Measurements from ENCODE around the gene ANO6. TPM values are rescaled to one million over a fixed set of nuclear protein-coding genes. Genes with fewer than 3 reads are reported as not detected.
"Not testable (repeated sequence)": the region's sequence is repeated elsewhere in the genome, so short reads cannot be mapped to it uniquely, and the experiment has no call there.

The ANO6 gene
- total and polyA plus RNA-seq, 4 donors, result 18.6 to 52.3 (median 29.1) TPM

GRCh38 chr12:45173293-45173692, 42.6 kb upstream of the ANO6 start:
- not testable (repeated sequence) for H3K36me3 ChIP-seq (ENCODE audit: control insufficient read depth in 4 of 4, insufficient read depth in 3 of 4, low read depth in 1 of 4, low read length in 3 of 4); H3K4me3 ChIP-seq (ENCODE audit: low read depth in 1 of 3, low read length in 3 of 3); DNase-seq (ENCODE audit: low spot score); H3K9me3 ChIP-seq (ENCODE audit: control insufficient read depth in 4 of 4, low read length in 3 of 4); H3K27ac ChIP-seq (ENCODE audit: low read depth in 1 of 2, low read length in 2 of 2); H3K9ac ChIP-seq (ENCODE audit: low read depth in 1 of 2, low read length in 2 of 2); H3K4me1 ChIP-seq (ENCODE audit: control insufficient read depth in 4 of 4, insufficient read depth in 4 of 4, low read length in 3 of 4); H3K27me3 ChIP-seq (ENCODE audit: control insufficient read depth in 4 of 4, insufficient read depth in 4 of 4, low read length in 3 of 4)
- peak; percentile 22 for TF ChIP-seq CTCF (IDR thresholded peaks at IDR 0.05; ENCODE audit: low read depth, low read length, missing input control)
- peak; percentile 63 to 73 for TF ChIP-seq RAD21 (IDR thresholded peaks at IDR 0.05)
- 78% methylated on average over 10 of the region's 10 CpGs for WGBS

DNA sequence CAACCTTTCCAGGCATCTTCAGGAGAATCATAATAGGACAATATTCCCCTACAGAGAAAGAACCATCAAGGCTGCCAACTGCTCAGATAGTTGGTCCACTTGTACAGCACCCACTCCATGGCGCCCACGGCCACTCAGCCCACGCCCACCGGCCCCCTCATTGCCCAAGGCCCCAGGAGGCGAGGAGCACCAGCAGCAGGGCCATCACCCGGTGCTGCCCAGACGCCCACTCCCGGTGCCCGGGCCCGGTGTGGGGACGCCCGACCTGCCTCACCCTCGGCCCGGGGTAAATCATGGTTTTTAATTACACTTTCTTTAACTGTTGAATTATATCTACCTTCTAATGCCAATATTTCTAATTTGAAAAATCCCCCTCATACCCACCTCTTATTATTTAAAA, 41.3 kb upstream of the ANO6 start:
- WGBS, result 98% methylated on average over 14 of the region's 14 CpGs
- Histone ChIP-seq H3K4me3 (ENCODE audit: low read depth in 1 of 3, low read length in 3 of 3) (no peak overlapping the region), H3K36me3 (ENCODE audit: control insufficient read depth in 4 of 4, insufficient read depth in 3 of 4, low read depth in 1 of 4, low read length in 3 of 4) (no peaks in the 10 kb centered on the region), H3K27ac (ENCODE audit: low read depth in 1 of 2, low read length in 2 of 2) (no peak overlapping the region), H3K4me1 (ENCODE audit: control insufficient read depth in 4 of 4, insufficient read depth in 4 of 4, low read length in 3 of 4) (no peaks in the 10 kb centered on the region), H3K27me3 (ENCODE audit: control insufficient read depth in 4 of 4, insufficient read depth in 4 of 4, low read length in 3 of 4) (no peaks in the 10 kb centered on the region), H3K9ac (ENCODE audit: low read depth in 1 of 2, low read length in 2 of 2) (no peak overlapping the region), H3K9me3 (ENCODE audit: control insufficient read depth in 4 of 4, low read length in 3 of 4) (peaks cover 0 to 12% (median 5%) of the 10 kb centered on the region in 4 donors)
- TF ChIP-seq NR2F2 (IDR thresholded peaks at IDR 0.05) (no peak), RXRA (IDR thresholded peaks at IDR 0.05) (no peak), SP1 (IDR thresholded peaks at IDR 0.05) (no peak), EGR1 (IDR thresholded peaks at IDR 0.05; ENCODE audit: low read depth in 2 of 2) (no peak), JUND (IDR thresholded peaks at IDR 0.05) (no peak), YY1 (IDR thresholded peaks at IDR 0.05) (no peak), FOXA1 (IDR thresholded peaks at IDR 0.05) (no peak), TAF1 (conservative IDR thresholded peaks at IDR 0.05) (no peak), CTCF (IDR thresholded peaks at IDR 0.05; ENCODE audit: low read depth, low read length, missing input control) (no peak), HNF4A (conservative IDR thresholded peaks at IDR 0.05) (no peak)
- DNase-seq (ENCODE audit: low spot score), result no peak

DNA sequence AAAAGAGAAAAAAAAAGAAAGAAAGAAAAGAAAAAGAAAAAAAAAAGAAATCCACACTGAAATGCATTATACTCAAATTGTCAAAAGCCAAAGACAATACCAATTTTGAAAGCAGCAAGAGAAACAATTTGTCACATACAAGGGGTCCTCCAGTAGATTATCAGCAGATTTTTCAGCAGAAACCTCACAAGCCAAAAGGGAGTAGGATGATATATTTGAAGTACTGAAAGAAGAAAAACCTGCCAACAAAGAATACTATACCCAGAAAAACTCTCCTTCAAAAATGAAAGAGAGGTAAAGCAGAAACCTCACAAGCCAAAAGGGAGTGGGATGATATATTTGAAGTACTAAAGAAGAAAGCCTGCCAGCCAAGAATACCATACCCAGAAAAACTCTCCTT, 37.1 kb upstream of the ANO6 start:
- H3K9me3 ChIP-seq (ENCODE audit: control insufficient read depth in 4 of 4, low read length in 3 of 4), result peaks cover 0 to 12% (median 5%) of the 10 kb centered on the region in 4 donors
- no peak overlapping the region for H3K9ac ChIP-seq (ENCODE audit: low read depth in 1 of 2, low read length in 2 of 2)
- no peaks in the 10 kb centered on the region for H3K36me3 ChIP-seq (ENCODE audit: control insufficient read depth in 4 of 4, insufficient read depth in 3 of 4, low read depth in 1 of 4, low read length in 3 of 4)
- no peak for DNase-seq (ENCODE audit: low spot score)
- H3K4me3 ChIP-seq (ENCODE audit: low read depth in 1 of 3, low read length in 3 of 3), result no peak overlapping the region
- no peaks in the 10 kb centered on the region for H3K4me1 ChIP-seq (ENCODE audit: control insufficient read depth in 4 of 4, insufficient read depth in 4 of 4, low read length in 3 of 4)
- no peaks in the 10 kb centered on the region for H3K27me3 ChIP-seq (ENCODE audit: control insufficient read depth in 4 of 4, insufficient read depth in 4 of 4, low read length in 3 of 4)
- TF ChIP-seq JUND (IDR thresholded peaks at IDR 0.05) (no peak), HNF4A (conservative IDR thresholded peaks at IDR 0.05) (no peak), FOXA1 (IDR thresholded peaks at IDR 0.05) (no peak), SP1 (IDR thresholded peaks at IDR 0.05) (no peak), FOXA2 (IDR thresholded peaks at IDR 0.05) (no peak), CTCF (IDR thresholded peaks at IDR 0.05; ENCODE audit: low read depth, low read length, missing input control) (no peak)
- no peak overlapping the region for H3K27ac ChIP-seq (ENCODE audit: low read depth in 1 of 2, low read length in 2 of 2)

Measured in liver (tissue), 9 donors.